ENCODE data around the gene VASH1. TPM values are rescaled to one million over a fixed set of nuclear protein-coding genes. Genes with fewer than 3 reads are reported as not detected.

The VASH1 gene
- total RNA-seq, 1 experiment from 2014 or later, result 4.3 TPM

DNA sequence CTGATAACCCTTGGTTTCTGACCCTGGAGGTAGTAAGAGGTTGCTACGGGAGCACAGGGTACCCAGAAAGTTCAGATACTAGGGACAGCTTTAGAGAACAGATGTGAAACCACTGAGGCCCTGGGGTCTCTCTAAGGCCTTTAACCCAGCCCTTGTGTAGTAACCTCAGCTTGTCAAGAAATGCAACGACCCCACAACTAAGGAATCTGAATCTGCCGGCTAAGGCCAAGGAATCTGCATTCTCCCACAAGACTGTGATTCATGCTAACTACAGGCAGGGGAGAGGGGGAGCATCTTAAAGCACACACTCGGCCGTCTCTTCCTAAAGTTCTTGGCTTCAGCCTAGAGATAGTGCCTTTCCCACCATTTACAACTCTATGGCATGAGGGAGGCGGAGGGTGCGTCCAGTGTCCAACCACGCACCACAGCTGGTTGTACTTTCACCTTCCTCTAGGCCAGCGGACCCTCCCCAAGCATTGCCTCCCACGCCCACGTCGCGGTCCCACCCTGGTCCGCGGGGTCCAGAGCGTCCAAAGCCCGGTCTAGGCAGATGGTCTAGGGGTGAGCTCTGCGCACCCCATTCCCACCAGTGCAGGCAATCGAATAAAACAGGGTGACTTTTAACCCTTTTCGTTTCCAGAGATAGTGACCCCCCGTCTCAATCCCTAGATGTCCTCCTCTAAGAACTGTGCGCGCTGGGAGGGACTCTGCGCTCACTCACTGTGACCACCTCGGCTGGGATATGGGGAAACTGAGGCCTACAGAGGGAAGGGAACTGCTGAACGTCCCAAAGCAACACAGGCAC lies 735 bp upstream of the VASH1 start:
- no peaks in the 10 kb centered on the region for H3K79me2 ChIP-seq (ENCODE audit: low read depth)
- TF ChIP-seq EZH2 (IDR thresholded peaks at IDR 0.05; ENCODE audit: low read depth), result no peak
- TF ChIP-seq, protein P1, sequence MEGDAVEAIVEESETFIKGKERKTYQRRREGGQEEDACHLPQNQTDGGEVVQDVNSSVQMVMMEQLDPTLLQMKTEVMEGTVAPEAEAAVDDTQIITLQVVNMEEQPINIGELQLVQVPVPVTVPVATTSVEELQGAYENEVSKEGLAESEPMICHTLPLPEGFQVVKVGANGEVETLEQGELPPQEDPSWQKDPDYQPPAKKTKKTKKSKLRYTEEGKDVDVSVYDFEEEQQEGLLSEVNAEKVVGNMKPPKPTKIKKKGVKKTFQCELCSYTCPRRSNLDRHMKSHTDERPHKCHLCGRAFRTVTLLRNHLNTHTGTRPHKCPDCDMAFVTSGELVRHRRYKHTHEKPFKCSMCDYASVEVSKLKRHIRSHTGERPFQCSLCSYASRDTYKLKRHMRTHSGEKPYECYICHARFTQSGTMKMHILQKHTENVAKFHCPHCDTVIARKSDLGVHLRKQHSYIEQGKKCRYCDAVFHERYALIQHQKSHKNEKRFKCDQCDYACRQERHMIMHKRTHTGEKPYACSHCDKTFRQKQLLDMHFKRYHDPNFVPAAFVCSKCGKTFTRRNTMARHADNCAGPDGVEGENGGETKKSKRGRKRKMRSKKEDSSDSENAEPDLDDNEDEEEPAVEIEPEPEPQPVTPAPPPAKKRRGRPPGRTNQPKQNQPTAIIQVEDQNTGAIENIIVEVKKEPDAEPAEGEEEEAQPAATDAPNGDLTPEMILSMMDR (conservative IDR thresholded peaks at IDR 0.05), result no peak
- no peaks in the 10 kb centered on the region for H3K4me1 ChIP-seq (replicated peaks; ENCODE audit: insufficient read depth)
- H3K9me3 ChIP-seq (ENCODE audit: insufficient read depth, low read depth), result no peaks in the 10 kb centered on the region
- no peak for DNase-seq
- H3F3A ChIP-seq (ENCODE audit: insufficient read depth, low read depth), result no peaks in the 10 kb centered on the region
- H3K27me3 ChIP-seq (ENCODE audit: insufficient read depth, low read depth), result peaks cover 99% of the 10 kb centered on the region
- ChIA-PET POLR2A (ENCODE audit: unreplicated experiment) (no interaction called here), CTCF (no interaction called here)
- intact Hi-C loops (cut with micrococcal nuclease; ENCODE audit: unreplicated experiment), result no loop called here
- no peak overlapping the region for H2AFZ ChIP-seq
- no peak overlapping the region for H3K4me2 ChIP-seq
- no peak overlapping the region for H3K4me3 ChIP-seq
- H3K36me3 ChIP-seq (ENCODE audit: low read depth), result no peaks in the 10 kb centered on the region
- no TSS peak for BruUV-seq (replicated peaks)
- H3K27ac ChIP-seq, result no peak overlapping the region
- H3K9me2 ChIP-seq (ENCODE audit: insufficient read depth), result no peaks in the 10 kb centered on the region
- no peaks in the 10 kb centered on the region for H4K20me1 ChIP-seq (ENCODE audit: insufficient read depth)

DNA sequence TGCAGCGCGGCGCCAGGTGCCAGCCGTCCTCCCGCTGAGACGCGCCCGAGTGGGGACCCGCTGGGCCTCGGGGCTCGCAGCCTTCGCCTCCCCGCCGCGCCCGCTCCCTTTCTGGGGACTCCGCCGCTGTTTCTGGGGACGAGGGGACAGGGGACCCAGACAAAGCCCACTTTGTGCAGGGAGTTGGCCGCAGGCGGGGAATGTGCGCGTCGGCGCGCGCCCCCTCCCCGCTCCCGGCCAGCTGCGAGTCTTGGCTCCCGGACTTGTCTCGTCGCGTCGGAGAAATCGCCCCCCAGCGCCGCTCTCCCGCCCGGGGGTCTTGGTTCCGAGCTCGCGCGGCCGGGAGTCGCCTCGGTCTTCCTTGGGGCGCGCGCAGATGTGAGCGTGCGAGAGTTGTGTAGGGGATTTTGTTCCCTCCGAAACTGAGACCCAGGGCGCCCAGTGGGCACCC lies 717 bp downstream of the VASH1 start:
- POLR2A ChIA-PET (ENCODE audit: unreplicated experiment), result no interaction called here
- H2AFZ ChIP-seq, result no peak overlapping the region
- no peaks in the 10 kb centered on the region for H3K4me1 ChIP-seq (replicated peaks; ENCODE audit: insufficient read depth)
- no TSS peak for BruUV-seq (replicated peaks)
- H4K20me1 ChIP-seq (ENCODE audit: insufficient read depth), result no peaks in the 10 kb centered on the region
- H3K4me3 ChIP-seq, result peak overlapping the region; percentile 12; the same call in 1 of the 2 replicates
- DNase-seq, result no peak
- H3F3A ChIP-seq (ENCODE audit: insufficient read depth, low read depth), result no peaks in the 10 kb centered on the region
- H3K27me3 ChIP-seq (ENCODE audit: insufficient read depth, low read depth), result peaks cover 98% of the 10 kb centered on the region
- TF ChIP-seq EZH2 (IDR thresholded peaks at IDR 0.05; ENCODE audit: low read depth), result 0 out of 2 replicates have a peak, but pooled peaks have one; percentile 49
- TF ChIP-seq, protein P1 (conservative IDR thresholded peaks at IDR 0.05), result no peak
- no peak overlapping the region; the same call in 1 of the 2 replicates for H3K4me2 ChIP-seq
- no peaks in the 10 kb centered on the region for H3K9me2 ChIP-seq (ENCODE audit: insufficient read depth)
- intact Hi-C loops (cut with micrococcal nuclease; ENCODE audit: unreplicated experiment), result no loop called here
- H3K9me3 ChIP-seq (ENCODE audit: insufficient read depth, low read depth), result no peaks in the 10 kb centered on the region
- H3K79me2 ChIP-seq (ENCODE audit: low read depth), result no peaks in the 10 kb centered on the region
- no peak overlapping the region for H3K27ac ChIP-seq
- CTCF ChIA-PET, result no interaction called here
- no peaks in the 10 kb centered on the region for H3K36me3 ChIP-seq (ENCODE audit: low read depth)

DNA sequence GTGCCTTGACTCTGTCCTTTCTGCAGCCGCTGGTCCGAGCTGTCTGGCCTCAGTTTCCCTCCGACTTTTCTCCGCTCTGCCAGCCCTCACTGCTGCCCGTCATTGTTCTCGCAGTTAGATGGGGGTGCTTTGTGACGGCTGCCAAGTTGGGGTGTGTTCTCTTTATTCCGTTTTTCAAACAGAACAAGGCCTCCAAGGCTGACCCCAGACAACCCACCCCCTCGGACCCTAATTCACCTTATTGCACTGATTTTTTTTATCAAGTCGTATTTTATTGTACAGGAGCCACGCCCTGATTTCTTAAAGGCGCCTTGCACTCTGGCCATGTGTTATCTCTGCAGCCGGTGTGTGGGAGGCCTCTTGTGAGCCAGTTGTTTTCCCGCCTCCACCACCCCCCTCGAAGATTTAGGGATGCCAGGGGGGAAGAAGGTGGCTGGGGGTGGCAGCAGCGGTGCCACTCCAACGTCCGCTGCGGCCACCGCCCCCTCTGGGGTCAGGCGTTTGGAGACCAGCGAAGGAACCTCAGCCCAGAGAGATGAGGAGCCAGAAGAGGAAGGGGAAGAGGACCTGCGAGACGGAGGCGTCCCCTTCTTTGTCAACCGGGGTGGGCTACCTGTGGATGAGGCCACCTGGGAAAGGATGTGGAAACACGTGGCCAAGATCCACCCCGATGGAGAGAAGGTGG lies 1.3 kb downstream of the VASH1 start:
- Histone ChIP-seq H3F3A (ENCODE audit: insufficient read depth, low read depth) (no peaks in the 10 kb centered on the region), H3K4me2 (no peak overlapping the region), H3K4me1 (replicated peaks; ENCODE audit: insufficient read depth) (no peaks in the 10 kb centered on the region), H3K36me3 (ENCODE audit: low read depth) (no peaks in the 10 kb centered on the region), H4K20me1 (ENCODE audit: insufficient read depth) (no peaks in the 10 kb centered on the region), H3K27ac (no peak overlapping the region), H3K9me3 (ENCODE audit: insufficient read depth, low read depth) (no peaks in the 10 kb centered on the region), H3K79me2 (ENCODE audit: low read depth) (no peaks in the 10 kb centered on the region), H3K27me3 (ENCODE audit: insufficient read depth, low read depth) (peaks cover 97% of the 10 kb centered on the region), H3K9me2 (ENCODE audit: insufficient read depth) (no peaks in the 10 kb centered on the region), H2AFZ (no peak overlapping the region), H3K4me3 (no peak overlapping the region)
- ChIA-PET POLR2A (ENCODE audit: unreplicated experiment) (no interaction called here), CTCF (no interaction called here)
- intact Hi-C loops (cut with micrococcal nuclease; ENCODE audit: unreplicated experiment), result no loop called here
- no peak for DNase-seq
- no peak for TF ChIP-seq EZH2 (IDR thresholded peaks at IDR 0.05; ENCODE audit: low read depth)
- TF ChIP-seq, protein P1 (conservative IDR thresholded peaks at IDR 0.05), result no peak
- no TSS peak for BruUV-seq (replicated peaks)
